Measurements from ENCODE around the gene FN3KRP.

The FN3KRP gene

DNA sequence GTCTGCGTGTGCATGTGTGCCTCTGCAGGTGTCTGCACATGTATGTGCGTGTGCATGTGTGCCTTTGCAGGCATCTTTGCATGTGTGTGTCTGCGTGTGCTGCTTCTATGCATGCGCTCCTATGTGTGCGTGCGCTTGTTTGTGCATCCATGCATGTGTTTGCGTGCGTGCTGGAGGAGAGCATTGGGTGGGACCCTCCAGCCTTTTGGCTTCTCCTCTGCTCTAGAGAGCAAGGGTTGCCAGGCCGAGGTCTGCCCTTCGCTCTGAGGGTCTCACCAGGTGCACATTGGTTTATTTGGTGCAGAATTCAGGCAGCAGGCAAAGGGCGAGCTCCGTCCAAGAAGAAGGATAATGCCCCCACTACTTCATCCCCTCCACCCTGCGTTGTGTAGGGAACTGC is 17.0 kb upstream of the FN3KRP start:
- ATAC-seq (ENCODE audit: low read depth) = no peak
- TF ChIP-seq, protein P1, sequence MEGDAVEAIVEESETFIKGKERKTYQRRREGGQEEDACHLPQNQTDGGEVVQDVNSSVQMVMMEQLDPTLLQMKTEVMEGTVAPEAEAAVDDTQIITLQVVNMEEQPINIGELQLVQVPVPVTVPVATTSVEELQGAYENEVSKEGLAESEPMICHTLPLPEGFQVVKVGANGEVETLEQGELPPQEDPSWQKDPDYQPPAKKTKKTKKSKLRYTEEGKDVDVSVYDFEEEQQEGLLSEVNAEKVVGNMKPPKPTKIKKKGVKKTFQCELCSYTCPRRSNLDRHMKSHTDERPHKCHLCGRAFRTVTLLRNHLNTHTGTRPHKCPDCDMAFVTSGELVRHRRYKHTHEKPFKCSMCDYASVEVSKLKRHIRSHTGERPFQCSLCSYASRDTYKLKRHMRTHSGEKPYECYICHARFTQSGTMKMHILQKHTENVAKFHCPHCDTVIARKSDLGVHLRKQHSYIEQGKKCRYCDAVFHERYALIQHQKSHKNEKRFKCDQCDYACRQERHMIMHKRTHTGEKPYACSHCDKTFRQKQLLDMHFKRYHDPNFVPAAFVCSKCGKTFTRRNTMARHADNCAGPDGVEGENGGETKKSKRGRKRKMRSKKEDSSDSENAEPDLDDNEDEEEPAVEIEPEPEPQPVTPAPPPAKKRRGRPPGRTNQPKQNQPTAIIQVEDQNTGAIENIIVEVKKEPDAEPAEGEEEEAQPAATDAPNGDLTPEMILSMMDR (IDR thresholded peaks at IDR 0.05; ENCODE audit: poor library complexity, severe bottlenecking) = no peak
- no peaks in the 10 kb centered on the region for H3K36me3 ChIP-seq (ENCODE audit: low read depth)
- H3K27ac ChIP-seq (ENCODE audit: poor library complexity, severe bottlenecking) = no peak overlapping the region
- H3K4me1 ChIP-seq (ENCODE audit: insufficient read depth, poor library complexity, severe bottlenecking) = no peaks in the 10 kb centered on the region
- H3K27me3 ChIP-seq (ENCODE audit: insufficient read depth, poor library complexity, severe bottlenecking) = no peaks in the 10 kb centered on the region
- H3K4me3 ChIP-seq (ENCODE audit: severe bottlenecking) = no peak overlapping the region
- no peak for DNase-seq (ENCODE audit: low spot score)
- H3K9me3 ChIP-seq (ENCODE audit: severe bottlenecking) = no peaks in the 10 kb centered on the region

DNA sequence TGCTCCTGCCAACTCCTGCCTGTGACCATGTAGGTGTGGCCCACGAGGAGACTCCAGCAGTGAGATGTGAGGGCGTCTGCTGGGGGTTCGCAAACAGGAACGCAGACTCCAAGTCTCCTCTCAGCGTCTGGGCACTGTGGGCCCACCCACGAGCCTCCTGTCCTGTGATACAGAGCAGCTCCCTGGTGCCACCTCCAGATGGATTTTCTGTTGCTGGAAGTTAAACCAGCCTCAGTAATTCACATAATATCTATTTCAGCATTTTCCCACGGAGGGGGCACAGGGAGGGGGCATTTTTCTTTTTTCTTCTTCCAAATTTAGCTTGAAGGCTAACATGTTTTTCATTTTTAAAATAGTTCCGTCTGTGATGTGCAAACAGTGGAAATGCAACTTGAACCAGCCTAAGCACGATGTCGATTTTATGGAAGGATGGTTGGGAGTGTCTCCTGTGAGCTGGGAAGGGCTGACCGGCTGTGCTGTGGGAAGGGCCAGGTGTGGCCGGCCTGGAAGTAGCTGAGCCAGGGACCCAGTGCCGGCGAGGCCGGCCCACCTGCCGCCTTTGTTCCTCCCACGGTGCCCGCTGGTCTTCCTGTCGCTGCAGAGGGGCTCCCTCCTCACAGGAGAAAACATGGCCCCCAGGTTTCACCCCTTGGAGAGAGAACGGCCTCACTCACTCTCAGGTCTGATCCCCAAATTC is 14.1 kb upstream of the FN3KRP start:
- Histone ChIP-seq H3K4me1 (ENCODE audit: insufficient read depth, poor library complexity, severe bottlenecking) (no peaks in the 10 kb centered on the region), H3K4me3 (ENCODE audit: severe bottlenecking) (no peak overlapping the region), H3K27ac (ENCODE audit: poor library complexity, severe bottlenecking) (no peak overlapping the region), H3K36me3 (ENCODE audit: low read depth) (no peaks in the 10 kb centered on the region), H3K27me3 (ENCODE audit: insufficient read depth, poor library complexity, severe bottlenecking) (no peaks in the 10 kb centered on the region), H3K9me3 (ENCODE audit: severe bottlenecking) (no peaks in the 10 kb centered on the region)
- TF ChIP-seq, protein P1 (IDR thresholded peaks at IDR 0.05; ENCODE audit: poor library complexity, severe bottlenecking) = no peak
- ATAC-seq (ENCODE audit: low read depth) = no peak
- DNase-seq (ENCODE audit: low spot score) = no peak

GRCh38 chr17:82703036-82703745 is 13.3 kb upstream of the FN3KRP start:
- Histone ChIP-seq H3K4me1 (ENCODE audit: insufficient read depth, poor library complexity, severe bottlenecking) (no peaks in the 10 kb centered on the region), H3K9me3 (ENCODE audit: severe bottlenecking) (no peaks in the 10 kb centered on the region), H3K27me3 (ENCODE audit: insufficient read depth, poor library complexity, severe bottlenecking) (no peaks in the 10 kb centered on the region), H3K36me3 (ENCODE audit: low read depth) (no peaks in the 10 kb centered on the region), H3K27ac (ENCODE audit: poor library complexity, severe bottlenecking) (no peak overlapping the region), H3K4me3 (ENCODE audit: severe bottlenecking) (no peak overlapping the region)
- ATAC-seq (ENCODE audit: low read depth) (no peak), DNase-seq (ENCODE audit: low spot score) (no peak)
- TF ChIP-seq, protein P1 (IDR thresholded peaks at IDR 0.05; ENCODE audit: poor library complexity, severe bottlenecking) = no peak

DNA sequence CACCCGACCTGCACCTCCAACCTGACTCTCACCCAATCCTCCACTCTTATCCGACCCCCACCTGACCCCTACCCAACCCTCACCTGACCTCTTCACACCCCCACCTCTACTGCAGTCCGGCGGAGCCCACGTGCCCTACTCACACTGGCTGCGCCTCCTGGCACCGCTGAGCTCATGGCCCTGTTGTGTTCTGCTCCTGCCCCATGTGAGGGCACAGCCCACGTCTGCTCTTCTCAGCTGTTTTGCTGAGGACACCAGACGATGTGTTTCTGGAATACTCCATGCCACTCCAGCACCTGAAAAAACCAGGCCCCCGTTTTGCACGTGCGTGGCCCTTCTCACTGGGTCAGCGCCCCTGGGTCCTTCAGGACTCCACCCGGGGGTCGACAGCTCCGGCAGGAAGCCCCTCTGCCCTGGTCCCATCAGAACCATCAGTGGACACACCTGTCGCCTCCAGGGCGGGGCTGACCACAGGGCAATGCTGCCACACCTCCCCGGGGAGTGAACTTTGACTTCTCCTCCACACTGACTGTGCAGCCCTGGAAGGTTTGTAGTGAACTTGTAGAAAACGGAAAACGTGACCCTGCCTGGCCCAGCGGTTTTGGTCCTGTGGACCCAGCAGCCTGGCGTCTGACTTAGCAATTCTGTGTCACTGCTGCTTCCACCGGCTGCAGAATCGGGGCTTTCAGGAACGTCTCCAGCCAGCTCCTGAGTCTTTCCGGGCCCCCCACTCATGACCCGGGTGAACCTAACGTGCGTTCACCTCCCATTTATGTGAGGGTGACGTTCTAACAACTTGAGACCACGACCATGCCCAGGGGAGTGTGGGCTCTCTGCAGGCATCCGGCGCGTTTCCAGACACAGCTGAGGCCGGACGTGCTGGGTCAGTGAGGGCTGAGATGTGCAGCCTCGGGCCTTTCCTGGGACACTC is 12.3 kb upstream of the FN3KRP start:
- DNase-seq (ENCODE audit: low spot score) = no peak
- TF ChIP-seq, protein P1 (IDR thresholded peaks at IDR 0.05; ENCODE audit: poor library complexity, severe bottlenecking) = no peak
- ATAC-seq (ENCODE audit: low read depth) = no peak
- Histone ChIP-seq H3K27me3 (ENCODE audit: insufficient read depth, poor library complexity, severe bottlenecking) (no peaks in the 10 kb centered on the region), H3K36me3 (ENCODE audit: low read depth) (no peaks in the 10 kb centered on the region), H3K27ac (ENCODE audit: poor library complexity, severe bottlenecking) (no peak overlapping the region), H3K4me3 (ENCODE audit: severe bottlenecking) (no peak overlapping the region), H3K4me1 (ENCODE audit: insufficient read depth, poor library complexity, severe bottlenecking) (no peaks in the 10 kb centered on the region), H3K9me3 (ENCODE audit: severe bottlenecking) (no peaks in the 10 kb centered on the region)

Measured in RWPE2 (cell line).